HG02763 (cell line): ENCODE data around the gene CCDC93.
"Not testable (repeated sequence)": the region's sequence is repeated elsewhere in the genome, so short reads cannot be mapped to it uniquely, and the experiment has no call there.

ENCODE experiments used
- ATAC-seq: cut with Tn5 transposase; IDR thresholded peaks from one replicate; pipeline ENCODE4 v1.9.1; 2021; ENCODE audit warnings: mild to moderate bottlenecking, moderate library complexity; ENCODE audit not compliant: unreplicated experiment

CCDC93 gene

GRCh38 chr2:117957616-117958015 lies 56.3 kb downstream of the CCDC93 start:
- no peak for ATAC-seq

GRCh38 chr2:117956036-117956796 lies 57.7 kb downstream of the CCDC93 start:
- ATAC-seq: no peak

GRCh38 chr2:117953231-117953630 lies 60.6 kb downstream of the CCDC93 start:
- ATAC-seq: no peak

- ATAC-seq: no peak
Observed at GRCh38 chr2:117952701-117953100, 61.2 kb downstream of the CCDC93 start.

- ATAC-seq: no peak
Observed at GRCh38 chr2:117952228-117952627, 61.6 kb downstream of the CCDC93 start.

- no peak for ATAC-seq
Observed at GRCh38 chr2:117949806-117950205, 64.1 kb downstream of the CCDC93 start.

- ATAC-seq: no peak
Observed at GRCh38 chr2:117948615-117949014, 65.3 kb downstream of the CCDC93 start.

- no peak for ATAC-seq
Observed at GRCh38 chr2:117945296-117945695, 68.6 kb downstream of the CCDC93 start.

- no peak for ATAC-seq
Observed at GRCh38 chr2:117944816-117945215, 69.1 kb downstream of the CCDC93 start.

- no peak for ATAC-seq
Observed at GRCh38 chr2:117943013-117943672, 70.7 kb downstream of the CCDC93 start.

GRCh38 chr2:117942551-117942950 lies 71.3 kb downstream of the CCDC93 start:
- ATAC-seq: no peak

- ATAC-seq: no peak
Observed at GRCh38 chr2:117941693-117942092, 72.2 kb downstream of the CCDC93 start.

GRCh38 chr2:117940436-117940835 lies 73.4 kb downstream of the CCDC93 start:
- ATAC-seq: no peak

- ATAC-seq: no peak
Observed at GRCh38 chr2:117938611-117939010, 75.3 kb downstream of the CCDC93 start.

GRCh38 chr2:117936871-117937428 lies 76.9 kb downstream of the CCDC93 start:
- ATAC-seq: no peak

- ATAC-seq: no peak
Observed at GRCh38 chr2:117935954-117936353, 77.9 kb downstream of the CCDC93 start.

- no peak for ATAC-seq
Observed at GRCh38 chr2:117935456-117935855, 78.4 kb downstream of the CCDC93 start.

- ATAC-seq: no peak
Observed at GRCh38 chr2:117933884-117934354, 80.0 kb downstream of the CCDC93 start.

GRCh38 chr2:117931978-117932377 lies 81.9 kb downstream of the CCDC93 start:
- ATAC-seq: no peak

GRCh38 chr2:117931266-117931665 lies 82.6 kb downstream of the CCDC93 start:
- ATAC-seq: no peak

GRCh38 chr2:117930775-117931174 lies 83.1 kb downstream of the CCDC93 start:
- ATAC-seq: no peak

- not testable (repeated sequence) for ATAC-seq
Observed at GRCh38 chr2:117923471-117923870, 90.4 kb downstream of the CCDC93 start.
